Urinary bladder (tissue), 4 donors: Measurements from ENCODE around the gene CTNNA2. TPM values are rescaled to one million over a fixed set of nuclear protein-coding genes. Genes with fewer than 3 reads are reported as not detected.

Source experiments
- DNase-seq: peaks from one replicate; pipeline ENCODE4 v3.0.0-alpha.2; 2015; ENCODE audit errors: extremely low spot score
- H3K27ac ChIP-seq: one replicate; pipeline ENCODE4 v1.5.1; 2013; ENCODE audit warnings: low read depth, mild to moderate bottlenecking, moderate library complexity
- H3K36me3 ChIP-seq: one replicate; pipeline ENCODE4 v1.6.1; 2013; ENCODE audit warnings: mild to moderate bottlenecking, moderate library complexity; ENCODE audit not compliant: insufficient read depth
- H3K4me1 ChIP-seq: one replicate; pipeline ENCODE4 v1.6.1; 2013; ENCODE audit warnings: mild to moderate bottlenecking, moderate library complexity; ENCODE audit not compliant: insufficient read depth
- H3K4me3 ChIP-seq: one replicate; pipeline ENCODE4 v1.5.1; 2013; ENCODE audit warnings: low read depth, low read length
- WGBS: extraction: QIAGEN DNeasy Blood & Tissue Kit; methylation state at CpG from one replicate; pipeline ENCODE4 v1.1.7; 2013; 5-methylcytosine and 5-hydroxymethylcytosine counted together
- polyA plus RNA-seq: library from polyadenylated mRNA; stranded (reverse); fragments of 200-250 nt; gene quantifications from one replicate; pipeline ENCODE4 v1.2.3, GENCODE V29; 2013
- total RNA-seq: library from RNA; depleted of rRNA; stranded (reverse); fragments of >200 nt; gene quantifications from one replicate; pipeline ENCODE4 v1.2.3, GENCODE V29; 2014
- donor health status: healthy with polysubstance abuse.
- donor health status: healthy.

The CTNNA2 gene
- total and polyA plus RNA-seq, 2 donors, result 1.9 to 14.0 TPM

- no peaks in the 10 kb centered on the region for H3K36me3 ChIP-seq
- no peaks in the 10 kb centered on the region for H3K4me1 ChIP-seq
- H3K27ac ChIP-seq, result no peak overlapping the region
- no peak overlapping the region for H3K4me3 ChIP-seq
- DNase-seq, result no peak
- WGBS, result 59% methylated on average over 1 of the region's 1 CpG
Measured at GRCh38 chr2:79835911-79836310, 323.1 kb downstream of the CTNNA2 start.

- no peak for DNase-seq
- WGBS, result 71% methylated on average over 1 of the region's 1 CpG
- Histone ChIP-seq H3K36me3 (no peaks in the 10 kb centered on the region), H3K4me3 (no peak overlapping the region), H3K4me1 (no peaks in the 10 kb centered on the region), H3K27ac (no peak overlapping the region)
Measured at GRCh38 chr2:79844011-79844410, 331.2 kb downstream of the CTNNA2 start.

- no peak overlapping the region for H3K27ac ChIP-seq
- no peaks in the 10 kb centered on the region for H3K36me3 ChIP-seq
- no peaks in the 10 kb centered on the region for H3K4me1 ChIP-seq
- WGBS, result 80% methylated on average over 1 of the region's 1 CpG
- no peak for DNase-seq
- H3K4me3 ChIP-seq, result no peak overlapping the region
Measured at GRCh38 chr2:79846878-79847277, 334.0 kb downstream of the CTNNA2 start.

- no peak overlapping the region for H3K27ac ChIP-seq
- H3K4me3 ChIP-seq, result no peak overlapping the region
- no peak for DNase-seq
- no peaks in the 10 kb centered on the region for H3K4me1 ChIP-seq
- no peaks in the 10 kb centered on the region for H3K36me3 ChIP-seq
Measured at GRCh38 chr2:79849241-79849640, 336.4 kb downstream of the CTNNA2 start.

- WGBS, result 85% methylated on average over 1 of the region's 1 CpG
- no peak overlapping the region for H3K27ac ChIP-seq
- no peaks in the 10 kb centered on the region for H3K36me3 ChIP-seq
- no peak for DNase-seq
- H3K4me3 ChIP-seq, result no peak overlapping the region
- no peaks in the 10 kb centered on the region for H3K4me1 ChIP-seq
Measured at GRCh38 chr2:79849949-79850348, 337.1 kb downstream of the CTNNA2 start.

GRCh38 chr2:79850912-79851311 lies 338.1 kb downstream of the CTNNA2 start:
- DNase-seq, result no peak
- Histone ChIP-seq H3K4me3 (no peak overlapping the region), H3K4me1 (no peaks in the 10 kb centered on the region), H3K36me3 (no peaks in the 10 kb centered on the region), H3K27ac (no peak overlapping the region)

GRCh38 chr2:79855264-79856006 lies 342.6 kb downstream of the CTNNA2 start:
- DNase-seq, result no peak
- no peaks in the 10 kb centered on the region for H3K36me3 ChIP-seq
- H3K4me1 ChIP-seq, result no peaks in the 10 kb centered on the region
- 46% methylated on average over 10 of the region's 10 CpGs for WGBS
- no peak overlapping the region for H3K27ac ChIP-seq
- H3K4me3 ChIP-seq, result no peak overlapping the region

GRCh38 chr2:79857888-79858287 lies 345.0 kb downstream of the CTNNA2 start:
- Histone ChIP-seq H3K4me1 (no peaks in the 10 kb centered on the region), H3K36me3 (no peaks in the 10 kb centered on the region), H3K4me3 (no peak overlapping the region), H3K27ac (no peak overlapping the region)
- 96% methylated on average over 17 of the region's 17 CpGs for WGBS
- DNase-seq, result no peak

- WGBS, result 47% methylated on average over 10 of the region's 10 CpGs
Measured at GRCh38 chr2:79860228-79861058, 347.6 kb downstream of the CTNNA2 start.

GRCh38 chr2:79861059-79861374 lies 348.2 kb downstream of the CTNNA2 start:
- H3K4me3 ChIP-seq, result no peak overlapping the region
- no peaks in the 10 kb centered on the region for H3K4me1 ChIP-seq
- no peak overlapping the region for H3K27ac ChIP-seq
- H3K36me3 ChIP-seq, result no peaks in the 10 kb centered on the region
- WGBS, result 43% methylated on average over 1 of the region's 1 CpG
- no peak for DNase-seq

More at GRCh38 chr2:79860228-79861058, 347.6 kb downstream of the CTNNA2 start:
- no peaks in the 10 kb centered on the region for H3K4me1 ChIP-seq
- H3K27ac ChIP-seq, result no peak overlapping the region
- no peak overlapping the region for H3K4me3 ChIP-seq
- H3K36me3 ChIP-seq, result no peaks in the 10 kb centered on the region
- DNase-seq, result no peak

- H3K4me3 ChIP-seq, result no peak overlapping the region
- H3K4me1 ChIP-seq, result no peaks in the 10 kb centered on the region
- WGBS, result 51% methylated on average over 1 of the region's 1 CpG
- no peak overlapping the region for H3K27ac ChIP-seq
- DNase-seq, result no peak
- no peaks in the 10 kb centered on the region for H3K36me3 ChIP-seq
Measured at GRCh38 chr2:79862756-79863155, 349.9 kb downstream of the CTNNA2 start.

- no peaks in the 10 kb centered on the region for H3K4me1 ChIP-seq
- no peak overlapping the region for H3K4me3 ChIP-seq
- DNase-seq, result no peak
- 75% methylated on average over 2 of the region's 2 CpGs for WGBS
- no peaks in the 10 kb centered on the region for H3K36me3 ChIP-seq
- no peak overlapping the region for H3K27ac ChIP-seq
Measured at GRCh38 chr2:79872656-79873055, 359.8 kb downstream of the CTNNA2 start.

GRCh38 chr2:79874015-79874414 lies 361.2 kb downstream of the CTNNA2 start:
- no peaks in the 10 kb centered on the region for H3K36me3 ChIP-seq
- no peak for DNase-seq
- no peak overlapping the region for H3K4me3 ChIP-seq
- 95% methylated on average over 18 of the region's 18 CpGs for WGBS
- no peak overlapping the region for H3K27ac ChIP-seq
- H3K4me1 ChIP-seq, result no peaks in the 10 kb centered on the region

- H3K4me3 ChIP-seq, result no peak overlapping the region
- no peak for DNase-seq
- H3K4me1 ChIP-seq, result no peaks in the 10 kb centered on the region
- 12% methylated on average over 3 of the region's 3 CpGs for WGBS
- H3K36me3 ChIP-seq, result no peaks in the 10 kb centered on the region
- no peak overlapping the region for H3K27ac ChIP-seq
Measured at GRCh38 chr2:79876430-79876829, 363.6 kb downstream of the CTNNA2 start.
